ENCODE measurements around the gene SF3B3. TPM values are rescaled to one million over a fixed set of nuclear protein-coding genes. Genes with fewer than 3 reads are reported as not detected.
A peak's percentile ranks its signal among the peaks of the same experiment; 100 is the strongest.

The SF3B3 gene
- total RNA-seq, 1 donor from 2014 or later, result 278 TPM

- Mint-ChIP-seq H3K36me3 (ENCODE audit: unreplicated experiment) (no peaks in the 10 kb centered on the region), H3K9me3 (ENCODE audit: unreplicated experiment) (peaks cover 3% of the 10 kb centered on the region), H3K4me3 (ENCODE audit: unreplicated experiment) (no peak overlapping the region), H3K27ac (ENCODE audit: unreplicated experiment) (peak overlapping the region; percentile 29), H3K27me3 (ENCODE audit: unreplicated experiment) (peaks cover 4% of the 10 kb centered on the region), H3K4me1 (ENCODE audit: low read depth, unreplicated experiment) (no peaks in the 10 kb centered on the region)
- no peak for TF ChIP-seq CTCF (IDR thresholded peaks at IDR 0.05; ENCODE audit: partially characterized antibody, unreplicated experiment)
- DNase-seq, result no peak
Observed at GRCh38 chr16:70494777-70495176, 28.8 kb upstream of the SF3B3 start.

- DNase-seq, result peak; percentile 36
- H3K36me3 Mint-ChIP-seq (ENCODE audit: unreplicated experiment), result no peaks in the 10 kb centered on the region
- H3K4me1 Mint-ChIP-seq (ENCODE audit: low read depth, unreplicated experiment), result no peaks in the 10 kb centered on the region
- H3K9me3 Mint-ChIP-seq (ENCODE audit: unreplicated experiment), result peaks cover 3% of the 10 kb centered on the region
- no peak for TF ChIP-seq CTCF (IDR thresholded peaks at IDR 0.05; ENCODE audit: partially characterized antibody, unreplicated experiment)
- H3K27me3 Mint-ChIP-seq (ENCODE audit: unreplicated experiment), result peaks cover 4% of the 10 kb centered on the region
- H3K27ac Mint-ChIP-seq (ENCODE audit: unreplicated experiment), result peak overlapping the region; percentile 88
- H3K4me3 Mint-ChIP-seq (ENCODE audit: unreplicated experiment), result peak overlapping the region; percentile 9
Observed at GRCh38 chr16:70495425-70496182, 28.0 kb upstream of the SF3B3 start.

GRCh38 chr16:70496513-70496912 lies 27.1 kb upstream of the SF3B3 start:
- Mint-ChIP-seq H3K9me3 (ENCODE audit: unreplicated experiment) (peaks cover 3% of the 10 kb centered on the region), H3K4me3 (ENCODE audit: unreplicated experiment) (no peak overlapping the region), H3K27ac (ENCODE audit: unreplicated experiment) (no peak overlapping the region)

GRCh38 chr16:70508752-70509151 lies 14.9 kb upstream of the SF3B3 start:
- no peak for DNase-seq
- Mint-ChIP-seq H3K27ac (ENCODE audit: unreplicated experiment) (no peak overlapping the region), H3K9me3 (ENCODE audit: unreplicated experiment) (peaks cover 2% of the 10 kb centered on the region), H3K4me1 (ENCODE audit: low read depth, unreplicated experiment) (no peaks in the 10 kb centered on the region), H3K27me3 (ENCODE audit: unreplicated experiment) (no peaks in the 10 kb centered on the region), H3K4me3 (ENCODE audit: unreplicated experiment) (no peak overlapping the region), H3K36me3 (ENCODE audit: unreplicated experiment) (no peaks in the 10 kb centered on the region)
- TF ChIP-seq CTCF (IDR thresholded peaks at IDR 0.05; ENCODE audit: partially characterized antibody, unreplicated experiment), result no peak

More at GRCh38 chr16:70496513-70496912, 27.1 kb upstream of the SF3B3 start:
- no peak for DNase-seq
- Mint-ChIP-seq H3K36me3 (ENCODE audit: unreplicated experiment) (no peaks in the 10 kb centered on the region), H3K27me3 (ENCODE audit: unreplicated experiment) (peaks cover 4% of the 10 kb centered on the region), H3K4me1 (ENCODE audit: low read depth, unreplicated experiment) (no peaks in the 10 kb centered on the region)
- TF ChIP-seq CTCF (IDR thresholded peaks at IDR 0.05; ENCODE audit: partially characterized antibody, unreplicated experiment), result no peak

- DNase-seq, result no peak
- Mint-ChIP-seq H3K9me3 (ENCODE audit: unreplicated experiment) (peaks cover 2% of the 10 kb centered on the region), H3K4me3 (ENCODE audit: unreplicated experiment) (no peak overlapping the region), H3K27ac (ENCODE audit: unreplicated experiment) (no peak overlapping the region), H3K4me1 (ENCODE audit: low read depth, unreplicated experiment) (no peaks in the 10 kb centered on the region), H3K27me3 (ENCODE audit: unreplicated experiment) (no peaks in the 10 kb centered on the region), H3K36me3 (ENCODE audit: unreplicated experiment) (no peaks in the 10 kb centered on the region)
- TF ChIP-seq CTCF (IDR thresholded peaks at IDR 0.05; ENCODE audit: partially characterized antibody, unreplicated experiment), result no peak
Observed at GRCh38 chr16:70510216-70510615, 13.4 kb upstream of the SF3B3 start.

All from glutamatergic neuron (in vitro differentiated cells).